HG03196 (cell line): ENCODE measurements around the gene AGAP1.

Source experiments
- ATAC-seq: cut with Tn5 transposase; IDR thresholded peaks from one replicate; pipeline ENCODE4 v1.9.1; 2021; ENCODE audit not compliant: unreplicated experiment

The AGAP1 gene

GRCh38 chr2:235530735-235531134 is 36.9 kb downstream of the AGAP1 start:
- ATAC-seq: no peak

DNA sequence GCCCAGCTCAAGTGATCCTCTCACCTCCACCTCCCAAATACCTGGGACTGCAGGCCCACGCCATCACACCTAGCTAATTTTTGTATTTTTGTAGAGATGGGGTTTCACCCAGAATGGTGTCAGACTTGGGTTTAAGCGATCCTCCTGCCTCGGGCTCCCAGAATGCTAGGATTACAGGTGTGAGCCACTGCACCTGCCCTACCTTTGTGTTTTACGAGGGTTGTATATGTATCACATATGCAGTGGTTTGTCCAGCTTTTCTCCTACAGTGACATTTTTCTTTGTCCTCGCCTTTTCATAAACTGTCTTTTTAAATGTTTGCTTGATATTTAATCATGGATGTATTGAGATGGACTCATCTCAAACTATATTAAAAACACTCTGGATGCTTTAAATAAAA is 38.5 kb downstream of the AGAP1 start:
- ATAC-seq: no peak

DNA sequence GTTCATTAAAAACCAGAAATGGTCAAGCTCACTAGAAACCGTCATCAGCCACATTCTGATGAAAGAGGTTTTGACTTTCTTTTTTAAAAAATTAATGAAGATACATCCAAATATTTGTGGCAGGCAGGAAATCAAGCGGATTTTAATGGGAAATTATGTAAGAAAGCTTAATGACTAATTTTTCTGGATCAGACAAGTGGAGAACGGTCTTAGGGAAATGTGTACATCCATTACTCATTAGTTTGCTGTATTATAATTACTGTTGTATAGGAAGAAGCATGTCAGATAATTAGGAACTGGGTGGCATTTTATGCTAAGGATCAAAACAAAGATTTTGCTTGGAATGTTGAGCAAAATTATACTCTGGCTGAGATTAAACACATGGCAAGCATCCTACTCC is 39.4 kb downstream of the AGAP1 start:
- no peak for ATAC-seq

GRCh38 chr2:235533616-235534385 is 40.0 kb downstream of the AGAP1 start:
- no peak for ATAC-seq

DNA sequence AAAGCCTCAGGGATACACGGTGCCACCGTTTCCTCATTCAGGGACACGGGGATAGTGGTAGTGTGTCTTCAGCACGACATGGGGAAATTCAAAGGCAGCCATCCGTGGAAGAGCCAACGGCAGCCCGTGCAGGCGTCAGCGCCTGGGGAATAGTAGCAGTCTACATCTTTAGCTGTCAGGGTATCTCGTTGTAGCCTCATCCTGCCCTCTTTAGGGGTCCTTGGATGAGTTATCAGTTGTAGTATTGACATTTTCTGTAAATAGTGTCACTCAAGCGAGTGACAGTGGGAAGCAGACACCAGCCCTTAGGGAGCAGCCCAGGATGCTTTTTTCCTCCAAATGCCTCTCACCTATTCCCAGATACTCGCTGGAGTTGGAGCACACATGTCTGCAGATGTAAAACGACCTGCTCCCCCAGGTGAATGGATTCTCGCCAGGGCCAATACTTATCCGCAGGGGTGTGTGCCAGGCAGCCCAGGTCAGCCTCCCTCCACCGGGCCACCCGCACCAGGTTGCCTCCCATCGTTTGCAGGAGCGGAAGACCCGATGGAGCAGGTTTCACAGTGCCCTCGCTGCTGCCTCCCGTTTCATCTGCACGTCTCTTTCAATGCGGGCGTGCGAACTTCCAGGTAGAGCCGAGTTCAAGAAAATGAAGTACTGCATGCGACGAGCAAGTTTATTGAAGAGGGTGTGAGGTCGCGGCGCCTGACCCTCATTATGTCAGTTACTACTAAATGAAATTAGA is 41.0 kb downstream of the AGAP1 start:
- no peak for ATAC-seq

- no peak for ATAC-seq
Measured at GRCh38 chr2:235535423-235536130, 41.7 kb downstream of the AGAP1 start.

GRCh38 chr2:235536711-235537110 is 42.9 kb downstream of the AGAP1 start:
- ATAC-seq: no peak

DNA sequence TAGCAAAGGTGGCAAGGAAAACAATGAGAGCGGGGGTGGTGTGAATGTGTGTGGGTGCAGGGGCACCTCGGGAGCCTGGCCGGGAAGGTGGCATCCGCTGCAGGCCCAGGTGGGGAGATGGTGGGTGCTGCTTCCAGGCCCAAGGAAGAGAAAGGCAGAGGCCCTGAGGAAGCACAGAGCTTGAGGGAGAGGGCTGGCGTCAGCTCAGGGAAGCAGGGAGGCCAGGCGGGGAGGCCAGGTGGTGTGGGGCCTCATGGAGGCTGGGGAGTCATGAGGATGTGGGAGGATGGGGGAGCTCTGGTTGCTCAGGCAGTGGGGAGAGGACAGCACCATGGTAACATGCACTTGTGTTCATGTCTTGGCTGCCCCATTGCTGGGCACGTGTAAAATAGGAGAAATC is 43.3 kb downstream of the AGAP1 start:
- no peak for ATAC-seq

- ATAC-seq: no peak
Measured at GRCh38 chr2:235537587-235537986, 43.7 kb downstream of the AGAP1 start.

DNA sequence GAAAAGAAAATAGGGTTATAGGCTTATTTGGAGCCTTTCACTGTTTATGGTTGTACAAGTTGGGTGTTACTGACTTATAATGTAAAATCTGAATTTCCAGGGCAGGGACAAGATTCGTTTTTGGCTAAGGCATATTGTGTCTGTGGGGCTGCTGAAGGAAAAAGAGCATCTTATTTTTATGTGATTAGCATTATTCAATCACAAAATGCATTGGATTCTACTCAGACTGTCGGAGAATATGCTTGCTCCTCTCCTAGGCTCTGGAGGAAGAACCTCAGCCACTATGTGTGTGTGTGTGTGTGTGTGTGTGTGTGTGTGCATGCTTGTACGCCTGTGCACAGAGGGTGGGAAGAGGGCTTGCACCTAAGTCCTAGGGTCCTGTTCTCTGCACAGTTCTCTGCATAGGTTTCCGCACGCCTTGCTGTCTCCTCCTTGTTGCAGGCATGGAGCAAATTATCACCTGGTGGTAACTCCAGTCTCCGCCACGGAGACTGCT is 44.3 kb downstream of the AGAP1 start:
- no peak for ATAC-seq

DNA sequence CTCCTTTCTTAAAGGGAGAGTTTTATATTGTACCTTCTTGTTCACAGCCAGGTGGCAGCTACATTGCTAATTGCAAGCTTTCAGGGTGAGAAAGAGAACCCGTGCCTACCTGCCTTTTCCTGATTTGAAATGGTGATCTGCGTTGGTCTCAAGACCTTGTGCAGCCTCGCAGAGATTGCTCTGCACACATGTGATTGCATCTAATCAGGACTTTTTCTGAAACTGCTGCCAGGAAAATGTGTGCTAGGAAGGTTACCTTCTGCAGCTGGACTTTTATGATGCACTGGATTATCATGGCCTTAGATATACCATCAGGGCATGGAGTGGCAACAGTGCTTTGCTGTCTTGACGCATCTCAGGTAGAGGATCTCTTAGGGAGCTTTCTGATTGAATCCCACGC is 45.1 kb downstream of the AGAP1 start:
- ATAC-seq: no peak

- ATAC-seq: no peak
Measured at GRCh38 chr2:235539773-235540172, 45.9 kb downstream of the AGAP1 start.

GRCh38 chr2:235541016-235541415 is 47.2 kb downstream of the AGAP1 start:
- no peak for ATAC-seq

DNA sequence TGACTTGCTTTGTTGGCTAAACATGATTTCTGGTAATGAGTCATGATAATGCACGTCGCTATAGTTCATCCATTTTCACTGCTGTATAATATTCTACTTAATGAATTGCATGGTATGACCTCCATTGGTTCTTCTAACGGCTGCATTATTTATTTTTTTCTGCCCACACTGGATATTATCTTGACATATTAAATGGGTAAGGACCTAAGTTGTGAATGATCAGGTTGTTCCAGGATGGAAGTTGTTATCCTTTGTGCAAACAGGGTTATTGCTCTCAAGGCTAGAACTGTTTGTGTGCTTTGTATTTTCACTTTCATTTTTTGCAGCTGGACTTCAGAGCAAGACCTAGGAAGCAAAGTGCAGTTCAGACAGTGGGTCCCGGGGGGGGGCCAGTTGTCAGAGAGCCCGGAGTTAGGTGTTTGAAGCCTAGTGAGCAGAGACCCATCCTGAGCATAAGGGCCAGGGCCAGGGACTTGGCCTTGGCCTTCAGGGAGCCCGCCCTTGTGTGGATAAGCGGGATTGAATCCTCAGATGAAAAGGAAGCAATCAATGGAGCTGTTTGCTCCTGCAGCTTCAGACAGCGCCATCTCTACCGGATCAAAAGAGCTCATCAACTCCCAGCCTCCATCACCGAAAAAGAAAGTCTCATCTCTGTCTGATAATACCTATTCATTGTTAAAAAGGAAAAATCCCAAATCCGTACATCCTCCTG is 48.2 kb downstream of the AGAP1 start:
- ATAC-seq: no peak

DNA sequence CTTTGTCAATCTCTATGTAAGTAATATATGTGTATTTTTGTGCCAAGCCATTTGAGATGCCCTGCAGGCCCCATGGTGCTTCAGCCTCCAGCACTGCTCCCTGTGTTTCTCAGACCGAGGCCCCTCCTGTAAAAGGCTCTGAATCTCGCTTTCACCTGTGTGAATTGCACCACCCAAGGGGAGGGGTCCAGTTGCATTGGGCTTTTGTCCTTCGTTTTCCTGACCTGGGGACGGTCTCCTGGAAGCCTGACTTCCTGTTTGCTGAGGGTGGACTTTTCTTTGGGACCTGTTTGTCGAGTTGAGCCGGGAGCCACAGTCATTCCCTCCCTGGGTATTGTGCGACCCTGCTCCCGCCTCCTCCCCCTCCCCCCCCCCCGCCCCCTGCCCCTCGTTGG is 48.9 kb downstream of the AGAP1 start:
- no peak for ATAC-seq

GRCh38 chr2:235543128-235543750 is 49.4 kb downstream of the AGAP1 start:
- no peak for ATAC-seq

DNA sequence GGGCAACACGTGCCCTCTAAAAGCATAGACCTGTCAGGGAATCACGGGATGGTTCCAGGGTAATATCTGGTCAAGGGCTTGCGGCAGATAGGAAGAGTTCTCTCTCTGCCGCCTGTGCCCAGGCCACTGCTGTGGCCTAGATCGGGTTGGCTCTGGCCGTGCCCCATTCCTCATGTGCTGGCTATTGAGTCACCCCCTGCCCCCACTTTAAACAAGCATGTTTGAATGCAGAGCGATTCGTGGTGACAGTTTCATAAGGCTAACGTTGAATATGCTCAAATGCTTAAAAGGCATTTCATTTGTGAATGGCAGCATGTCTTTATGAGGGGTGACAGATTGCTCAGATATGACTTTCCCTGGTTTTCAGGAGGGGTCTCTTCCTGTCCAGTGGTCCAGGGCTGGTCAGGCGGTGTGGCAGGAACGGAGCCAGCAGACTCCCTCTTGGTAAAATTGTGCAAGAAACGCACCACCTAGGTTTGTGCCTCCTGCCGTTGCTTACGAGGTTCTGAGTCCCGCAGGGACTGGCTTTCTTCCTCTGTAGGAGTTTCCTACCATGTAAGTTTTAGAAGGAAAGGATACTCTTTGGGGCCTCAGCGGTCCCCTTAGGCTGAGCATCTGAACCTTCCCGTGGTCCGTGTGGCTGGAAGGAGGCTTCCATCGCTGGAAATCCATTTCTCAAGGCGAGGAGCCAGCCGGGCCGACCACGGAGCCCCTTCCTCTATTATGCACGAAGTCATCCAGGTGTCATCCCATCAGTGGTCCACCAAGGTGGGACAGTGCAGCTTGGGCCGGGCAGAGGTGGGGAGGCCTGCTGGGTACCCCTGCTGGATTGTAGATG is 50.2 kb downstream of the AGAP1 start:
- ATAC-seq: no peak

DNA sequence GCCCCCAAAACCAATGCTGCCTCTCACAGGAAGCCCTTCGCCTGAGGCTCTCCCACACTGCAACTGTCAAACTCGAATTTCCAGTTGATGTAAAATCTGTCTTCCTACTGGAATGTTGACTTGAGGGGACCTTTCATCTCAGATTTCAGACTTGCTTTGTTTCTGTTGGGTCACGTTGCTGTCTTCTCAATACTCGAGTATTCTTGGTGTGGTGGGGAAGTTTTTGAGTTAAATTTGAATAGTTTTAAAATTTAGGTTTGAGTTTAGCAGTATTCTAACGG is 50.8 kb downstream of the AGAP1 start:
- ATAC-seq: no peak

- no peak for ATAC-seq
Measured at GRCh38 chr2:235545339-235546150, 51.7 kb downstream of the AGAP1 start.
